HL-60 (cell line): ENCODE data around the gene TRPM1.

Source experiments
- DNase-seq, 2 experiments: peaks; one replicate each; pipeline ENCODE4 v3.0.0-alpha.2; 2010 to 2020; ENCODE audit warnings: low read depth in 1 of 2, low spot score in 1 of 2
- H3K27ac ChIP-seq: fragments of 250-450 bp; sonication (Bioruptor Pico); replicated peaks from 2 replicates; pipeline ENCODE4 v1.5.1; 2020; ENCODE audit warnings: mild to moderate bottlenecking, moderate library complexity
- H3K27me3 ChIP-seq: fragments of 250-450 bp; sonication (Bioruptor Pico); 2 replicates; pipeline ENCODE4 v1.5.1; 2021; ENCODE audit warnings: mild to moderate bottlenecking, moderate library complexity; ENCODE audit not compliant: insufficient read depth, poor library complexity, severe bottlenecking
- H3K4me3 ChIP-seq: replicated peaks from 2 replicates; pipeline ENCODE4 v1.5.1; 2011; ENCODE audit warnings: mild to moderate bottlenecking, control low read depth, low read length; ENCODE audit not compliant: insufficient read depth
- GABPA ChIP-seq: IDR thresholded peaks from 2 replicates; pipeline ENCODE4 v1.6.1; 2012; ENCODE audit warnings: low read depth
- POLR2AphosphoS5 ChIP-seq: IDR thresholded peaks from 2 replicates; pipeline ENCODE4 v1.6.1; 2012; ENCODE audit warnings: low read depth
- SPI1 ChIP-seq: IDR thresholded peaks from 2 replicates; pipeline ENCODE4 v1.6.1; 2012; ENCODE audit warnings: low read depth, mild to moderate bottlenecking, borderline replicate concordance
- TF ChIP-seq, protein P1 (sequence below): IDR thresholded peaks from 2 replicates; pipeline ENCODE4 v1.6.1; 2012; ENCODE audit warnings: low read depth; ENCODE audit not compliant: insufficient replicate concordance
- TF ChIP-seq, protein P2 (sequence below): IDR thresholded peaks from one replicate; pipeline ENCODE4 v1.5.1; 2011; ENCODE audit warnings: low read length, control low read depth, inconsistent platforms; ENCODE audit not compliant: insufficient read depth

TRPM1 gene

DNA sequence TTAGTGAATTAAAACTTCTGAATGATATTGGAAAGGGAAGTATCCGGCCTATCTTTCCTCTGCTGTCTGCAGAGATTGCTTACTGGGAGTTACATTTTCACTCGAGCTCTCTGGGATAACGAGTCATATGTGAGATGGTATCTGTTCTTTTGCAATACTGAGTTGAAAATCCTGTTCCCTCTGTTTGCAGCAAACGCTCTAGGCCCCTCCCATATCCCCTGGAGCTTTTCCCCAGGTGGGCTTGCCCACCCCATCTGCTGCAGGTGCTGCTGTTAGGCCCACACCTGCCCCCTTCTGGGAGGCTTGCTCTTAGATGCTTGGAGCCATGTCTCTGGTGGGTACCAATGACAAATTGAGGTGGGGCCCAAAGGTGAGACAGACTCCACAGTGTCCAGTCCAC lies 67.4 kb downstream of the TRPM1 start:
- Histone ChIP-seq H3K27me3 (no peaks in the 10 kb centered on the region), H3K27ac (no peak overlapping the region), H3K4me3 (no peak overlapping the region)
- DNase-seq: no peak
- TF ChIP-seq, protein P1, sequence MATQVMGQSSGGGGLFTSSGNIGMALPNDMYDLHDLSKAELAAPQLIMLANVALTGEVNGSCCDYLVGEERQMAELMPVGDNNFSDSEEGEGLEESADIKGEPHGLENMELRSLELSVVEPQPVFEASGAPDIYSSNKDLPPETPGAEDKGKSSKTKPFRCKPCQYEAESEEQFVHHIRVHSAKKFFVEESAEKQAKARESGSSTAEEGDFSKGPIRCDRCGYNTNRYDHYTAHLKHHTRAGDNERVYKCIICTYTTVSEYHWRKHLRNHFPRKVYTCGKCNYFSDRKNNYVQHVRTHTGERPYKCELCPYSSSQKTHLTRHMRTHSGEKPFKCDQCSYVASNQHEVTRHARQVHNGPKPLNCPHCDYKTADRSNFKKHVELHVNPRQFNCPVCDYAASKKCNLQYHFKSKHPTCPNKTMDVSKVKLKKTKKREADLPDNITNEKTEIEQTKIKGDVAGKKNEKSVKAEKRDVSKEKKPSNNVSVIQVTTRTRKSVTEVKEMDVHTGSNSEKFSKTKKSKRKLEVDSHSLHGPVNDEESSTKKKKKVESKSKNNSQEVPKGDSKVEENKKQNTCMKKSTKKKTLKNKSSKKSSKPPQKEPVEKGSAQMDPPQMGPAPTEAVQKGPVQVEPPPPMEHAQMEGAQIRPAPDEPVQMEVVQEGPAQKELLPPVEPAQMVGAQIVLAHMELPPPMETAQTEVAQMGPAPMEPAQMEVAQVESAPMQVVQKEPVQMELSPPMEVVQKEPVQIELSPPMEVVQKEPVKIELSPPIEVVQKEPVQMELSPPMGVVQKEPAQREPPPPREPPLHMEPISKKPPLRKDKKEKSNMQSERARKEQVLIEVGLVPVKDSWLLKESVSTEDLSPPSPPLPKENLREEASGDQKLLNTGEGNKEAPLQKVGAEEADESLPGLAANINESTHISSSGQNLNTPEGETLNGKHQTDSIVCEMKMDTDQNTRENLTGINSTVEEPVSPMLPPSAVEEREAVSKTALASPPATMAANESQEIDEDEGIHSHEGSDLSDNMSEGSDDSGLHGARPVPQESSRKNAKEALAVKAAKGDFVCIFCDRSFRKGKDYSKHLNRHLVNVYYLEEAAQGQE: no peak
- TF ChIP-seq, protein P2, sequence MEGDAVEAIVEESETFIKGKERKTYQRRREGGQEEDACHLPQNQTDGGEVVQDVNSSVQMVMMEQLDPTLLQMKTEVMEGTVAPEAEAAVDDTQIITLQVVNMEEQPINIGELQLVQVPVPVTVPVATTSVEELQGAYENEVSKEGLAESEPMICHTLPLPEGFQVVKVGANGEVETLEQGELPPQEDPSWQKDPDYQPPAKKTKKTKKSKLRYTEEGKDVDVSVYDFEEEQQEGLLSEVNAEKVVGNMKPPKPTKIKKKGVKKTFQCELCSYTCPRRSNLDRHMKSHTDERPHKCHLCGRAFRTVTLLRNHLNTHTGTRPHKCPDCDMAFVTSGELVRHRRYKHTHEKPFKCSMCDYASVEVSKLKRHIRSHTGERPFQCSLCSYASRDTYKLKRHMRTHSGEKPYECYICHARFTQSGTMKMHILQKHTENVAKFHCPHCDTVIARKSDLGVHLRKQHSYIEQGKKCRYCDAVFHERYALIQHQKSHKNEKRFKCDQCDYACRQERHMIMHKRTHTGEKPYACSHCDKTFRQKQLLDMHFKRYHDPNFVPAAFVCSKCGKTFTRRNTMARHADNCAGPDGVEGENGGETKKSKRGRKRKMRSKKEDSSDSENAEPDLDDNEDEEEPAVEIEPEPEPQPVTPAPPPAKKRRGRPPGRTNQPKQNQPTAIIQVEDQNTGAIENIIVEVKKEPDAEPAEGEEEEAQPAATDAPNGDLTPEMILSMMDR: no peak
- TF ChIP-seq GABPA: no peak
- no peak for TF ChIP-seq POLR2AphosphoS5
- no peak for TF ChIP-seq SPI1

DNA sequence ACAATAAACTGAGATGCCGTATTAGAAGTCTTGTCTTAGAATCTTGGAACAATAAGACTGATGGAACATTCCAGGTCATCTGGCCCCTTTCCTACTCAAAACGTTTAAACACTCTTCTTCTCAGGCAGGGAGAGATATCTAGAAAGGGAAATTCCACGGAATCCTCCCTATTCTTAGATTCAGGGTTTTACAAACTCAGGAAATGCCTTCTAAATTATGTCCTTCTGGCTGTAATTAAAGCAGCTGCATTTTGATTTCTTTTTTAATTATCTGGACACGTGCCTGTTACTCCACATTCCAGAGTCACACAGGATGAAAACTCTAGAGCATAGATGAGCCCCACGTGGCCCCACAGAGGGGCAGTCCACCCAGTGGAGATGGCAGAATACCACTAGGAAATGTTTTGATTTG lies 68.6 kb downstream of the TRPM1 start:
- TF ChIP-seq POLR2AphosphoS5 (no peak), GABPA (no peak)
- TF ChIP-seq, protein P2: no peak
- TF ChIP-seq, protein P1: no peak
- Histone ChIP-seq H3K27me3 (no peaks in the 10 kb centered on the region), H3K27ac (no peak overlapping the region), H3K4me3 (no peak overlapping the region)
- no peak for DNase-seq

DNA sequence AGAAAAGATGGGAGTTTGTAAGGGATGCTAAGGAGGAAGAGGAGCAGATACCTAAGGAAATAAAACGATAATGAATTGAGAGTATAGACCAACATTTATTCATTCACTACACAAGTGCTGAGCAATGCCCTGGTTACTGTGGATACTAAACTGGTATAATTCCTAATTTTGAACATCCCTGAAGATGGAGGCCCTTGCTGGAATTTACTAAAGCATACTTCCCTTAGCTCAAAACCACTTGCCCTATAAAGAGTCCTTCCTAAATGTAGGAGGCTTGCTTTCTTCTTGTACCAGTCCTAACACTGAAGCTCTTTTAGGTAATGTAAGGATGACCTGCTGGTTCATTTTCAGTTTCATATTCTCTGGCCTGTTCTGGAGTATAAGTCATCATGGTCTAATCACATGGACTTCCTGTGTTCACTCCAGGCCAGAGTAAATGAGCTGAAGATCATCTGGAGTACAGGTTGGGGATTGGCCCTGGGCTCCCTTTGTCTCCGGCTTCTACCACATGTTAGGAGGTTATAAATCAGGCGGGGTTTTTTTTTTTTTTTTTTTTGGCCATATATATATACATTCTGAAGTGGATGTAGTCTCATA lies 70.0 kb downstream of the TRPM1 start:
- no peak overlapping the region for H3K4me3 ChIP-seq
- TF ChIP-seq, protein P1: no peak
- TF ChIP-seq, protein P2: no peak
- no peak for TF ChIP-seq SPI1
- TF ChIP-seq POLR2AphosphoS5: no peak
- TF ChIP-seq GABPA: no peak
- DNase-seq: no peak
- H3K27me3 ChIP-seq: no peaks in the 10 kb centered on the region
- no peak overlapping the region for H3K27ac ChIP-seq
